Smooth muscle cell (in vitro differentiated cells): ENCODE data around the gene SPEG. TPM values are rescaled to one million over a fixed set of nuclear protein-coding genes. Genes with fewer than 3 reads are reported as not detected.

Experiments used
- DNase-seq: peaks from one replicate; lab custom pipeline; 2025; ENCODE audit not compliant: unreplicated experiment; lab: John Stamatoyannopoulos, UW
- H2AFZ ChIP-seq: fragments of 200-600 bp; sonication (generic); 2 replicates; pipeline ENCODE4 v1.6.0; 2016; ENCODE audit warnings: antibody characterized with exemption, low read depth, mild to moderate bottlenecking
- H3F3A ChIP-seq: fragments of 200-600 bp; sonication (generic); 2 replicates; pipeline ENCODE4 v1.6.0; 2017; ENCODE audit warnings: antibody characterized with exemption, low read depth
- H3K27ac ChIP-seq: fragments of 200-600 bp; sonication (generic); 2 replicates; pipeline ENCODE4 v1.5.1; 2016; ENCODE audit warnings: low read depth, mild to moderate bottlenecking
- H3K27me3 ChIP-seq: fragments of 200-600 bp; sonication (generic); 2 replicates; pipeline ENCODE4 v1.6.1; 2016; ENCODE audit warnings: low read depth, mild to moderate bottlenecking
- H3K36me3 ChIP-seq: fragments of 200-600 bp; sonication (generic); 2 replicates; pipeline ENCODE4 v1.5.1; 2016; ENCODE audit warnings: low read depth
- H3K4me1 ChIP-seq: fragments of 200-600 bp; sonication (generic); 2 replicates; pipeline ENCODE4 v1.5.1; 2016; ENCODE audit warnings: low read depth
- H3K4me2 ChIP-seq: fragments of 200-600 bp; sonication (generic); 2 replicates; pipeline ENCODE4 v1.6.0; 2016; ENCODE audit warnings: mild to moderate bottlenecking
- H3K4me3 ChIP-seq: fragments of 200-600 bp; sonication (generic); 2 replicates; pipeline ENCODE4 v1.5.1; 2016; ENCODE audit warnings: mild to moderate bottlenecking
- H3K79me2 ChIP-seq: fragments of 200-600 bp; sonication (generic); 2 replicates; pipeline ENCODE4 v1.6.0; 2016; ENCODE audit warnings: low read depth, mild to moderate bottlenecking
- H3K9ac ChIP-seq: fragments of 200-600 bp; sonication (generic); 2 replicates; pipeline ENCODE4 v1.6.0; 2016; ENCODE audit warnings: low read depth
- H3K9me3 ChIP-seq: fragments of 200-600 bp; sonication (generic); replicated peaks from 2 replicates; pipeline ENCODE4 v1.5.1; 2016; ENCODE audit warnings: low read depth
- H4K20me1 ChIP-seq: fragments of 200-600 bp; sonication (generic); 2 replicates; pipeline ENCODE4 v1.6.0; 2016; ENCODE audit warnings: low read depth
- CTCF ChIP-seq: fragments of 200-600 bp; sonication (generic); IDR thresholded peaks from 2 replicates; pipeline ENCODE4 v1.5.1; 2017; ENCODE audit warnings: borderline replicate concordance, mild to moderate bottlenecking, antibody characterized with exemption; ENCODE audit not compliant: insufficient read depth, poor library complexity, severe bottlenecking
- WGBS: methylation state at CpG from one replicate; pipeline ENCODE4 v1.1.7; 2016; ENCODE audit warnings: low lambda C conversion rate; 5-methylcytosine and 5-hydroxymethylcytosine counted together
- polyA plus RNA-seq: library from polyadenylated mRNA; unstranded; fragments of >200 nt; fragmentation: Nextera tagmentation; extraction: Ambion mirVana; gene quantifications from 2 replicates; pipeline ENCODE4 v1.2.1, GENCODE V29; 2016
- total RNA-seq: library from RNA; depleted of rRNA; stranded (reverse); fragments of >200 nt; gene quantifications from 2 replicates; pipeline ENCODE4 v1.2.3, GENCODE V29; 2014

Gene SPEG
- total and polyA plus RNA-seq, 2 experiments from 2014 or later: 14.9 to 37.8 TPM

- no peak for TF ChIP-seq CTCF
- Histone ChIP-seq H3K79me2 (no peaks in the 10 kb centered on the region), H2AFZ (no peak overlapping the region), H3K9ac (no peak overlapping the region), H3F3A (no peaks in the 10 kb centered on the region), H4K20me1 (peaks cover 5% of the 10 kb centered on the region), H3K27me3 (peaks cover 10% of the 10 kb centered on the region), H3K4me2 (no peak overlapping the region), H3K27ac (no peak overlapping the region), H3K36me3 (no peaks in the 10 kb centered on the region), H3K4me1 (peaks cover 37% of the 10 kb centered on the region), H3K4me3 (no peak overlapping the region), H3K9me3 (no peaks in the 10 kb centered on the region)
- no peak for DNase-seq
- WGBS: 64% methylated on average over 8 of the region's 10 CpGs
Observed at GRCh38 chr2:219517954-219518778, 83.5 kb downstream of the SPEG start.

GRCh38 chr2:219519526-219519916, 84.9 kb downstream of the SPEG start:
- no peak for DNase-seq
- peaks cover 29% of the 10 kb centered on the region for H3K4me1 ChIP-seq
- peaks cover 10% of the 10 kb centered on the region for H3K27me3 ChIP-seq
- no peaks in the 10 kb centered on the region for H3F3A ChIP-seq
- H3K36me3 ChIP-seq: no peaks in the 10 kb centered on the region
- H2AFZ ChIP-seq: no peak overlapping the region
- no peak overlapping the region for H3K4me3 ChIP-seq
- no peak overlapping the region for H3K27ac ChIP-seq
- H3K4me2 ChIP-seq: no peak overlapping the region
- peaks cover 5% of the 10 kb centered on the region for H4K20me1 ChIP-seq
- H3K9ac ChIP-seq: no peak overlapping the region
- no peaks in the 10 kb centered on the region for H3K79me2 ChIP-seq
- WGBS: 94% methylated on average over 9 of the region's 9 CpGs
- no peaks in the 10 kb centered on the region for H3K9me3 ChIP-seq
- TF ChIP-seq CTCF: no peak

DNA sequence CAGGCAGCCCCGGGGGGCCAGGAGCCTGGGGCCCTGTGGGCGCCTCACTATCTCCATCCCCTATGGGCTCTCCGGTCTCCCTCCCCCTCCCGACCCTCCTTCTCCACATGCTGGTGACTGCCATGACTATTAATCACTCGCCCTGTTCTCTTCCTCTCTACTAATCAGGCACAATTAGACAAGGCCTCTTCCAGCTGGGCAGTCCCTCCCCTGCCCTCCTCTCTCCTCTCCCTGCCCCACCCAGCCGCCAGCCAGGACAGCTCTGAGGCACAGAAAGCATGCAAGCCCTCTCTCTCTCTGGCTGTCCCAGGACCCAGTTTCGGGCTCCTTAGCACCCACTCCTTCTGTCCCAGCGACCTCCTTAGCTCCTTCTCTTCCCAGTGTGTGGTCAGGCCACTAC, 85.4 kb downstream of the SPEG start:
- no peak overlapping the region for H3K4me3 ChIP-seq
- H3K4me1 ChIP-seq: peaks cover 29% of the 10 kb centered on the region
- TF ChIP-seq CTCF: no peak
- H3K27me3 ChIP-seq: peaks cover 5% of the 10 kb centered on the region
- H2AFZ ChIP-seq: no peak overlapping the region
- H3K9ac ChIP-seq: no peak overlapping the region
- peak overlapping the region; percentile 93 for H3K4me2 ChIP-seq
- 63% methylated on average over 6 of the region's 8 CpGs for WGBS
- DNase-seq: no peak
- no peak overlapping the region for H3K27ac ChIP-seq
- no peaks in the 10 kb centered on the region for H3K36me3 ChIP-seq
- H3K9me3 ChIP-seq: no peaks in the 10 kb centered on the region
- H4K20me1 ChIP-seq: peaks cover 5% of the 10 kb centered on the region
- no peaks in the 10 kb centered on the region for H3F3A ChIP-seq
- H3K79me2 ChIP-seq: no peaks in the 10 kb centered on the region
